HEK293 (cell line): ENCODE results near the gene NEGR1.

Source experiments
- CTCF ChIP-seq: fragments of 450-650 bp; formaldehyde crosslinking; IDR thresholded peaks from 2 replicates; pipeline ENCODE4 v1.5.1; 2016; ENCODE audit warnings: missing biosample characterization, missing genetic modification characterization
- KLF10 ChIP-seq: fragments of 450-650 bp; IDR thresholded peaks from 2 replicates; pipeline ENCODE4 v1.5.1; 2018; ENCODE audit warnings: missing biosample characterization, mild to moderate bottlenecking, missing genetic modification characterization
- KLF7 ChIP-seq: fragments of 450-650 bp; formaldehyde crosslinking; IDR thresholded peaks from 2 replicates; pipeline ENCODE4 v1.5.1; 2016; ENCODE audit warnings: missing biosample characterization, missing genetic modification characterization, borderline replicate concordance
- YY1 ChIP-seq: fragments of 450-650 bp; formaldehyde crosslinking; IDR thresholded peaks from 2 replicates; pipeline ENCODE4 v1.5.1; 2018; ENCODE audit warnings: missing biosample characterization, missing genetic modification characterization
- ZBTB21 ChIP-seq: fragments of 450-650 bp; formaldehyde crosslinking; IDR thresholded peaks from 2 replicates; pipeline ENCODE4 v1.5.1; 2017; ENCODE audit warnings: missing biosample characterization, missing genetic modification characterization
- ZSCAN16 ChIP-seq: fragments of 450-650 bp; formaldehyde crosslinking; IDR thresholded peaks from 2 replicates; pipeline ENCODE4 v1.5.1; 2016; ENCODE audit warnings: missing biosample characterization, missing genetic modification characterization

GRCh38 chr1:71950579-71950978, 331.8 kb downstream of the NEGR1 start:
- no peak for TF ChIP-seq ZBTB21 (tag by site-specific recombination)
- TF ChIP-seq YY1 (tag by site-specific recombination), result no peak
- TF ChIP-seq CTCF, result no peak
- TF ChIP-seq KLF10 (tag by site-specific recombination), result no peak
- TF ChIP-seq KLF7 (tag by site-specific recombination), result no peak
- no peak for TF ChIP-seq ZSCAN16 (tag by site-specific recombination)
